T-helper 1 cell treated with Interleukin-12 subunit alpha and Interleukin-12 subunit beta and Interleukin-4 antibody, amounts not matched to agents 30 ng/mL and 1 ng/mL, for 36 hours (primary cell): ENCODE data around the gene CBX3. TPM values are rescaled to one million over a fixed set of nuclear protein-coding genes. Genes with fewer than 3 reads are reported as not detected.
"Not testable (repeated sequence)": the region's sequence is repeated elsewhere in the genome, so short reads cannot be mapped to it uniquely, and the experiment has no call there.

Experiments
- intact Hi-C: fragments of 100-400 bp; cut with micrococcal nuclease; formaldehyde crosslinking; loops from one replicate; pipeline ENCODE4 v1.15.1; 2024
- total RNA-seq: library from RNA; stranded (reverse); gene quantifications from 2 replicates; pipeline ENCODE4 v1.2.3, GENCODE V29; 2022

The CBX3 gene
- total RNA-seq, 1 donor from 2014 or later = 199 TPM

DNA sequence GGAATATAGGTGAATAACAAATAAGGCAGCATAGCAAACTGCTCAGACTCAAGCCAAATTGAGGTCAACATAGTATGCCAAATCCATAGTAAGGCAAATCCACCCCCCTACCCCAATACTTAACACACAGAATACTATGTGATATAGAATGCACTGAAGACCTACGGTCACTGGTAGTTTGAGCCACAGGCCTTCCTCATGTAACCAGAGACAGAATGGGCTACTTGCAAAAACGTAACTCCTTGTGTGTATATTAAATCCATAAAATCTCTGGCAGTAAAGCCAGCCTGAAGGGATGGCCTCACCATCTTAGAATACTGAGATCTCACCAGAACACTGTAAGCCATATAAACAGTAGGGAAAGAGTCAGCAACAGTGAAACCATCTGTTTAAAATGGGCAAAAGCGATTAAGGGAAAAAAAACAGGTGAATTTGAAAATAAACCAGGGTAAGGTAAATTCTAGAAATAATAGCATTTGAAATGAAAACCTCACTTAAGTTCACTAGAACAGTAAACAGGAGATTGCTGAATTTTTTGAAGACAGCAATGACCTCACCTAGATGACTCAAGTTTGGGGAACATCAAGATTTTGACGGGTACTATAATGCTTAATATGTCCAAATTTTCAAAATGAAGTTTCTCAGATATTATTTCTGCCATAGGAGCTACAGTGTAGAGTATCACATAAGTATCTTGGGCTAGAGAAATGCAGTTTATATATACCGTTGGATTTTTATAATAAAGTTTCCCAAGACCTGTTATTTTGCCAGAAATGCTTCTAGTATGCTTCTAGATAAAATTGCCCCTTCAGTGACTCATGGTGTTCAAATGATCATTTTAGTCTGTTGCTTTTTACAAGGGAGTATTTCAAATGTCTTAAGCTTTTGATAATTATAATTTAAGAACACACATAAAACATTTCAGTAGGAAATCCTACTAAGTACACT, 14.9 kb upstream of the CBX3 start:
- intact Hi-C loops = loop anchor here (1.0 kb wide), 1 partner anchor 95 kb away; no protein-coding TSS in a partner anchor

DNA sequence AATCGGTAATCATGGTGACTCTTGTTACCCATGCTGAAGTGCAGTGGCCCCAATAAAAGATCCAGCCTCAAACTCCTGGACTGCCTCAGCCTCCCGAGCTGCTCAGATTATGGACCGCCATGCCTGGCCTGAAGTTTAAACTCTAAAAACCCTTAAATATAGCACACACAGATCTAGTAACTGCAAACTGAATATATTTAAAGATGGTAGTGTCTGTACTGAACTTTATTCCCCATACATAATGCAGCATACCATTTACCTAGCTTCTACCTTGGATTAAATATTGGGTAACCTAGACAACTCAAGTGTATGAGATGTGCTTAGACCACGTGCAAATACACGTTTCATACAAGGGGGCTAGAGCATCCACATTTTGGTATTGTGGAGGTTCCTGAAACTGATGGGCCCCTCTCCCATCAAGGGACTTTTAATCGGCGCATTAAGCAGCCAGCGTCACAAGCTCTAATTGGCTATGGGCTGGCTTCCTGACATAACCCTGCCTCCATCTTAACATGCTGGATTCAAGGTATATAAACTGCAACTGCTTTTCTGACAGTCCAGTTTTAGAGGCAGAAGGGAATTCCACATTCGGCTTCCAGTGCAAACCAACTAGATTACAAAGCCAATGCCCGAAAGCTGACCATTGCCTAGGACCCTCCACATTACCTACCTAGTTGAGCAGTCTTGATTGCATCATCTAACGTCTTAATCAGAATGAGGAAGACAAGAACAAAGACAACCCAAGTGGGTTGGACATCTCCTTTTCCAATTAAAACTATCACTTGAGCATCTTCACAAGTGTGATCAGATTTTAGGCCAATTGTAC, 14.0 kb upstream of the CBX3 start:
- intact Hi-C loops = loop anchor here (1.0 kb wide), 2 partner anchors 11 to 96 kb away; no protein-coding TSS in a partner anchor

DNA sequence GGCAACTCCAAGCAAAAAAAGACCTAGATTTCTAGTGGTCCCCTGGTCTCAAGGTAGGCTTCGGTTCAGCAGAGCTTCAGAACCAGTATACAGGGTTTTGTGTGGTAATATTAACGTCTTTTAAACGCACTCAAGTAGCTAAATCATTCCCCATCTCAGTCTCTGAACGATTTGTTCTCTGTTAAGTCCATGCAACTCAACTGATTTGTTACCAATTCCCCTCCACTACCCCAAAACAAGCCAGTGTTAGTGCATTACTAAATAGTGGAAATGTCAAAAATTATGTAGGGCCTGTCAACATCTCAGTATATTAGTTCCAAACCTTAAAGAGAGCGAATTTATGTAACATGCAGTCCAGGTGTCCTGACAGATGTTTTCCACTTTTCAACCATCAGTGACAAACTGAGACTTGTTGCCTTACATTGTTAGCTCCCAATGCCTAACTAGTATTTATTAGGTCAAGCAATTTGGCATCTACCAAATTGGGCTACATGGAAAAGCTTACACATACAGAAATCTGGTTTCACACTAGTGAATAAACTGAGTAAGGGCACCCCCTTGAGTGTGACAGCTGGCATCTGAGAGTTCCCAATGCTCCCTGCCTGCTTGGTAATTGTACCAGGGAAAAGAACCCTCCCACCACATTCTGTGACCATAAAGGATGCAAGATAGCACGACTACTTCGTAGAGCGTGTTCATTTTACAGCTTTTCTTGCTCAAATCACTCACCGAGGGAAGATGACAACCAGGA, 13.2 kb upstream of the CBX3 start:
- intact Hi-C loops = loop anchor here (1.0 kb wide), 1 partner anchor 10 kb away; no protein-coding TSS in a partner anchor

DNA sequence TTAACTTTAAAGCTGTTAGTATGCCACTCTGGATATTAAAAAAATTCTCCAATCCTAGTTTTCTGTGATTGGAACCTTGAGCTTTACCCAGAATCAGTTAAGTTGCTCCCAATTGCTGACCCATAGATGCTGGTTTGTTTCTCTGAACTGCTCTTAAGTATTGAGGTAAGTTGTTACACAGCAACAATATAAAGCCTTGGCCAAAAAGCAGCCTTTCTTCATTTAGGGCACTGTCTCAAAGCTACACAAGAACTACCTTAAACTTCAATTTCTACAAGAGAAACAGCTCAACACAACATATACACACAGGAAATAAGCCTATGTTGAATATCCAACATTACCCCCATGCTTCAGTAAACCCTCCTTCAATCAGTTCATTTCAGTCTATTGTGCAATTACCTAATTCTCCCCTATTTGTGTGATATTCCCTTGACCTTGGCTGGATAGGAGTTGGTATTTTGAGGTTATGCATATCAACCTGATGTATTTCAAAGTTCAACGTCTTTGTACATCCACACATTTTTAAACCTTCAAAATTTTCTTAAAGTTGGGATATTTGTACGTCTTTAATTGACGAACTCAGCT, 12.5 kb upstream of the CBX3 start:
- intact Hi-C loops = loop anchor here (1.0 kb wide), 1 partner anchor 9 kb away; no protein-coding TSS in a partner anchor

DNA sequence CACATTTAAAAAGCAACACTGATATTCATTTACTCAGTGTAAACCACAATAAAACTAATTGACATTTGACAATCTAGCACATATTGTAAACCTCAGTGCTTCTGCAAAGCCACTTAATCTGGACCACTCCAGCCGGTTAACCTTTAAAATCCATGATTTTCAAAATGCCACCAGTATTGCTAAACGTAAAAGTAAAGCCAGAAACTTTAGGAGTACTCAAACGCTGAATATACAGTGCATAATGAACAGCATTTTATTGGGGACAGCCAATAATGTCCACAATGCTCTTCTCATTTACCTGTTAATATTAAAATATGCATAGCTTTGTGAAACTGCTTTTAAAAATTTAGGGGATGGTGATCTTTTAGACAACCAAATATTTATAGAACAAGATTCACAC, 11.8 kb upstream of the CBX3 start:
- intact Hi-C loops = no loop called here

DNA sequence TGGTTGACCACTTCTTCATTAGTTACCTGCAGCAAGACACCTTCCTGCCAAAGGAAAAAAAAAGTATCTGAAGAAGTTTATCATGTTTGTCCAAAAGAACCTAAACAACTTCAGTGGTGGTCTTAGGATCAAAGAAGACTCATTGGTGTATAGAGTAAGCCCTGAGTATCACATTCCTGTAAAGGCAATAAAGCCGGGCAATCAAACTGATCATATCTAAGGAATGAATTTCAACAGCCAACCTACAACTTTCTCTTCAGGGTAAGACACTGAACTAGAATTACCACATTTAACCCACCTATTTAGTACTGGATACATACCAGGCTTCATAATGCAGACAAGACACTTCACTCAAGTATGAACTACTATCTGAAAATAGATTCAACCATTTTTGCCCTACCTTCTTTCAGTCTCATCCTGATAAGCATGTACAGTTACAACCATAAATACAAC, 11.1 kb upstream of the CBX3 start:
- intact Hi-C loops = no loop called here

DNA sequence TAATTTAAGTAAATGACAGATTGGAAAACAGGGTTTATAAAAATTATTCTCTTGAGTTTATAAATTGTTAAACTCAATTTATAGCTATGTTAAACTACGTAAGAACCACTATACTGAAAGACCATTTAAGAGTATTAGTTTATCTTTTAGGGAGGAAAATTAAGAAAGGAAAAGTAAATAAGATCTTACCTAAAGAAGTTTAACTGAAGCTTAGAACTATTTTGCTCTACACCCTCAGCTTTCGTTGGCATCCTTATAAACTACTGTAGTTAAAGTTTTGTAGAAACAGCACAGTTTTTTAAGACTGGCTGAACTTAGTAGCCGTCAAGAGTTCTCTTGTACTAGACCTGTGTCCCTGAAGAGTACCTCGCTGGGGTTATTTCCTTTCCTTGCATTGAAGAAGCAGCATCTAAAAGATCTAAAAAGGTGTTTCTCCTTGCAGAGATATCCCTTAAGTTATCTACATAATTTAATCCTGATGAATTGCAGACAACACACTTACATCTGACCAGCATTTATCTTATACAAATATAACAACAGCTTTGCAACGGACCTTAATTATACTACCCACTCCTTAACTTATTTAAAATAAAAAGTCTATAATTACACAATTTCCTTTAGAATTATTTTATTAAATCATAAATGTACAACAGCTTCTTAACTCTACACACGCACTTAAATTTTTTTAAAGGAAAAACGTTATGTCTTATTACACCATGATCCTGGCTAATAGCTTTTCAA, 10.1 kb upstream of the CBX3 start:
- intact Hi-C loops = no loop called here

DNA sequence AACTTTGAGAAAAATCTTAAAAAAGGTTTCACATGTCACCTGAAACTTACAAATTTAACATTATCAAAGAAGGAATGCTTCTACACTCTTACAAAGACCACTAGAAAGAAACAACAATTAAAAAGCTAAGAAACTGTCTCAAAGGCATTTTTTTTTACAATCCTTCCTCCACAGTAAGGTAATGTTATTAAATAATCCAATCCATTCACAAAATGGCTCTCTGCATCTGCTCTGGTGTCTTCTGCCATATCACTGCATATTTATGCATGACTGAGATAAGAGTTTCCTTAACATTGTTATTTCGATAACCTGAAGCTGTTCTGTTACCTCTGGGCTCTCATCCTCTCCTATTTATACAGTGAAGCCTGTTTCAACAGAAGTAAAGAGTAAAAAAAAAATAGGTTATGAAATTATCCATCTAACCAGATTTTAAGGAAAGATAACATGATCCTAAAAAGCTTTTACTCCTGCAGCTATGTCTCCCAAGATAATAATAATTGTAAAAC, 9.5 kb upstream of the CBX3 start:
- intact Hi-C loops = no loop called here

DNA sequence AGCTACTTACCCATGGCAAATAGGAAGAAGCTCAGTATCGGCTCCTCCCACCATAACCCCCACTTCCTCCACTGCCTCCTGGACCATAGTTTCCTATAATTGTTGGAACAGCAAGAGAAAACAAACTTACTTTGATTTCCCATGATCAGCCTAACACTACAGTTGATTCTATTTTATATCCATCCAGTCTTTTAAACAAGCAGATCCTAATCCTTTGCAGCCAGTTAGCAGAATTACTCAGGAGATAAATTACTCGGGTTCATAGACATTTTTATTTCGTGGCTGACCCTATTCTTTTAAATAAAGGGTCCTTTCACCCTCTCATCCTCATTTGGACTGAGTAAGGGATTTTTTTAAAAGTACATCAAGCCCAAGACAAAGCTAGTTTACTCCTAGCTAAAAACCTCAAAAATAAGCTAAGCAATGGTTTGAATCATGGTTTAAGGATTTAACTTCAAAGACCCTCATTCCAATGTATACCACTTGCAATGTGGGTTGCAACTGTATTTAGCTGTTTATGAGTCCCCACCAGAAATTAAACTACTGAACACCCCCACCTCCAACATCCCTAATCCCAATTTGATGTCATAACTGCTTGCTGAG, 9.0 kb upstream of the CBX3 start:
- intact Hi-C loops = no loop called here

DNA sequence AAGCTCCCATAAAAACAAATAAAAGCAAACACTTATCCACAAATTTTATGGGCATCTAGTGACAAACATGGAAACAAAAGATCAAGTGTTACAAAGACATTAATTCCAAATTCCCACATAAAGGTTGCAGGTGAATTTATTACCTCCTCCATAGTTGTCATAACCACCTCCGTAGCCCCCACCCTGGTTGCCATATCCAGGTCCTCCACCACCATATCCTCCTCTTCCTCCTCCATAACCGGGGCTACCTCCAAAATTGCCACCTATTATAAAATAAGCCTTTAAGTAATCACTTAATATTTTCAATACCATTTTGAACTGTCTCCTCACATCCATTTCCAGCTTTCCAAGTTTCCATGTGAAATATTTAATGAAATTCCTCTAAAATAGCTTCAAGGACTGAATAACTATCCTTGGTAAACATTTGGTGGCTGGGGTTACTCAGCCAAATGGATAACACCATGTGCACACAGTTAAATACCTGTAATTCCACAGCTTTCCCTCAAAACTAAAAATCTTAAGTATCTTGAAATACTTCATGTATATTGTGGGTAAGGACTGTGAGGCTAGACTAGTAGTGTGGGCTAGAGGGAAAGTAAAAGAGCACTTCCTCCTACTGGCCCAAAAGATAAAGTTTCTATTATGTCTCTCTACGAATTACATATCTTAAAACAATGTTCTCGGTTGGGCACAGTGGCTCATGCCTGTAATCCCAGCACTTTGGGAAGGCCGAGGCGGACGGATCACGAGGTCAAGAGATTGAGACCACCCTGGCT, 7.9 kb upstream of the CBX3 start:
- intact Hi-C loops = no loop called here

DNA sequence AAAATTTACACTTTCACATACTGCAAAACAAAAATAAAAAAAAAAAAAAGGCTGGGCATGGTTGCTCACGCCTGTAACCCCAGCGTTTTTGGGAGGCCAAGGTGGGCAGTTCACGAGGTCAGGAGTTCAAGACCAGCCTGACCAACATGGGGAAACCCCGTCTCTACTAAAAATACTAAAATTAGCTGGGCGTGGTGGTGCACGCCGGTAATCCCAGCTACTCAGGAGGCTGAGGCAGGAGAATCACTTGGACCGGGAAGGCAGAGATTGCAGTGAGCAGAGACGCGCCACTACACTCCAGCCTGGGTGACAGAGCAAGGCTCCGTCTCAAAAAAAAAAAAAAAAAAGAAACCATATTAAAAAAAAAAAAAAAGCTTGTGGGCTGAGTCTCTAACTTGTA, 6.8 kb upstream of the CBX3 start:
- intact Hi-C loops = not testable (repeated sequence)

DNA sequence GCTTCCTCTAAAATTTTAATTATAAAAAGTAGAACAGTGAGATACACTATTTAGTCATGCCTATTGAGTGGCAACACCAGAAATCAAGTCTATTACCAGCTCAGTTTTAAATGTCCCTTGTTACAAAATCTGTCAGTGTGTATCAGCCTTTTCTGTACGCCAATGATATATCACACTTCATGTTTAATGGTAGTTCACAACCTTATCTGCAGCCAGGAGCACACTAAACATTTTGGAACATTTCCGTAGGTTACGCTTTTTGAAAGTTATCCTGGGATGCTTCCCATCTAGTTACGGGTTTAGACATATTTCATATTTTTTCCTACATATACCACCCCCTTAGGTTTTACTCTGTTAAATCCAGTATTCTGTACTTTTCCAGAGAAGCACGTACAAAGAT, 6.4 kb upstream of the CBX3 start:
- intact Hi-C loops = no loop called here

DNA sequence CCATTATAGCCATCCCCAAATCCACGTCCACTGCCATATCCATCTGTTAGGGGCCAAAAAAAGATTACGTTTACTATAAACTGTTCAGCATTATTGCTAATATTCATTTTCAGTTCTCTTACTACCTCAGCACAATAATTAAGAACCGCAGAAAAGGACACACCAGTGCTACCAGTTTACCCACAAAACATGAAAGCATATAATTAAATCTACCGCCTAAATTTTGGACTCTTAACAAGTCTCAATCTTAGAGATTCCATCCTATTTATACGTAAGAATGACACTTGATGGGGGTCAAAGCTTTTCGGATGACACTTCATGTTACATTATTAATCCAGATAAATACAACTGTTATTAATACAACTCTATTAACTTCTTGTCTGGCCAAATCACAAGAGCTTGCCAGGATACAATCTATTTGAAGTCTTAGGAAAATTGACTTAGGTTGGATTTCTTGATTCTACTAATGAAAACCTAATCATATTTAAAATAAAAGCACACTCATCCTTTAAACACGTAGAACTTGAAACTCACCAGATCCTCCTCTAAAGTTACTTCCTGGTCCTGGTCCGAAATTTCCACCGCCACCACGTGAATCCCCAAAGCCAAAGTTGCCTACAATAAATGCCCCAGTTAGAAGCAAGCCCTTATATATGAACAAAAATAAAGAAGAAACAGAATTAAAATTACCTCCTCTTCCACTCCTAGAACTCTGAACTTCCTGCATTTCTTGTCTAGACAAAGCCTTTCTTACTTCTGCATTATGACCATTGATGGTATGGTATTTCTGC, 5.5 kb upstream of the CBX3 start:
- intact Hi-C loops = no loop called here

DNA sequence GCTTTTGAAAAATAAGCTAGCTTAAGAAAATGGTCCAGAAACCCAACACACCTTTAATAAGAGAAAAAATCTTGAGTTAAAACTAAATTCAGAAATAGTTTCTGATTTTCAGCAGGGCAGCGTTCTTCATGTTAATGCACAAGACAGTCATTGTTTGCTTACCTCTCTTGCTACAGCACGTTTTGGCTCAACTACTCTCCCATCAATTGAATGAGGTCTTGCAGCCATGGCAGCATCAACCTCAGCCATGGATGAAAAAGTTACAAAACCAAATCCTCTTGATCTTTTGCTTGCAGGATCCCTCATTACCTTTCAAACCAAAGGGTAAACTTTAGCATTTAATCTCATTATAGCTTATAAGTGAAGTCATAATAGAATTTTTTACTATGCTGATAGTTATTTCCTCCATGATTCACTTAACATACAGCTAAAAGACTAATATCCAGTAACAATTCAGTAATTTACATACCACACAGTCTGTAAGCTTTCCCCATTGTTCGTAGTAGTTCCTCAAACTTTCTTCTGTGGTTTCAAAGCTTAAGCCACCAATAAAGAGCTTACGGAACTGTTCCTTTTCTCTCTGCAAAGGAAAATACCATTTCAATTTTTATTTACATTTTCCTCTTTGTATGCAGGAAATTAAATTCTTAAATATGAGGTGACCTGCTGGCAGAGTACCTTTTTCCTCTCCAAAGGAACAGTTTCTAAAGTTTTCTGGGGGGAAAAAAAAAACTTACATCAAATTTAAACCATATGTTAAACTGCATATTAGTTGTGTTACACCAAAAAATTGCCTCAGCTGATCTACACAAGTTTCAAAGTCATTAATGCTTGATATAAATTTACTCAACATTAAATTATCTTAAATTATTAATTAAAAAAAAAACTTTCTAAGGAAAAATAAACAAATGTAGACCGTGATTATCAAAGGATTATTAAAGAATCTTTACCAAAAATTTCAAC, 4.1 kb upstream of the CBX3 start:
- intact Hi-C loops = loop anchor here (1.0 to 2.0 kb wide), 6 partner anchors 9 to 305 kb away; partner anchors contain the start of gene NFE2L3

DNA sequence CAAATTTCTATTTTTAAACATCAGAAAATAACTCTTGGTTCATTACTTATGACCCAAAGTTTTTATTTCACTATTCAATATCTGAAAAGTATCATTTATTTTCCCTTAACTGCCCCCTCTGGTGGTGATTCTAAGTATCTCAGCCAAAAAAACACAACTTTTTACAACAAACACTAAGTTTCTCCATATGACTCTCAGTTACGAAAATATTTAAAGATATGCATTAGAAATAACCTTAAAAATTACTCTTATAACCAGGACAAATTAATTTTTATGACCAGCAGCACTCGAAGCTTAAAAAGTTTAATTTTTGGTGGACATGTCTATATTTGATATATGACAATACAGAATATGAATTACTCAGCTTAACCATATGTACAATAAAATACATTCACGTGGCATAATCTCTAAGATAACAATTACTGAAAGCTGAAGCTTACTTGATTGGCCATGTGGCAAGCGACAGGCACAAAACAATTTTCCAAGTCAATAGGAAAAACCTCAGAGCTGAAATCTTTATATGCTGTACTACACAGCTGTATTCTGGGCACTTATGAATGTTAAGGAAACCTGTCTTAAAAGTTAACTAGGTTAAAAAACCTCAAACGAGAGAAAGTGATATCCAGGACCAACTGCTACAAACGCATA, 3.3 kb upstream of the CBX3 start:
- intact Hi-C loops = loop anchor here (1.0 to 2.0 kb wide), 5 partner anchors 10 to 305 kb away; partner anchors contain the start of gene NFE2L3

DNA sequence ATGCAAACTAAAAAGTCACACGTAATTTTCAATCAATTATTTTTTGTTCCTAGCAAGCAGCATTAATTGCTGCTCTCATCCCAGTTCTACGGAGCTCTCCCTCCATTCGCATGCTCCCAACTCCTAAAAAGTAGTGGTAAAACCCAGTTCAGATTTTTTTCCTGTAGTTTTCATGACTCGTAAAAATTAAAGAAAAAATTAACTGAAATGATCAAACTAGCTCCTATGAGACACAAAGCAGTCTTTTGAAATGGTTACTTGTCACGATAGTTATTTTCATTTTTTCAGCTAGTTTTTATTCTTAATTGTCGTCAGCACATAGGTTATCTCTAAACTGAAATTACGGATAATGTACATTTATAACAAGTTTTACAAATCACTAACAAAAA, 2.8 kb upstream of the CBX3 start:
- intact Hi-C loops = loop anchor here (1.0 to 2.0 kb wide), 5 partner anchors 10 to 306 kb away; partner anchors contain the start of gene NFE2L3
